Measurements from ENCODE around the gene SLC2A5. TPM values are rescaled to one million over a fixed set of nuclear protein-coding genes. Genes with fewer than 3 reads are reported as not detected.

SLC2A5 gene
- total RNA-seq, 3 donors from 2014 or later = 2.3 to 2.8 (median 2.7) TPM

DNA sequence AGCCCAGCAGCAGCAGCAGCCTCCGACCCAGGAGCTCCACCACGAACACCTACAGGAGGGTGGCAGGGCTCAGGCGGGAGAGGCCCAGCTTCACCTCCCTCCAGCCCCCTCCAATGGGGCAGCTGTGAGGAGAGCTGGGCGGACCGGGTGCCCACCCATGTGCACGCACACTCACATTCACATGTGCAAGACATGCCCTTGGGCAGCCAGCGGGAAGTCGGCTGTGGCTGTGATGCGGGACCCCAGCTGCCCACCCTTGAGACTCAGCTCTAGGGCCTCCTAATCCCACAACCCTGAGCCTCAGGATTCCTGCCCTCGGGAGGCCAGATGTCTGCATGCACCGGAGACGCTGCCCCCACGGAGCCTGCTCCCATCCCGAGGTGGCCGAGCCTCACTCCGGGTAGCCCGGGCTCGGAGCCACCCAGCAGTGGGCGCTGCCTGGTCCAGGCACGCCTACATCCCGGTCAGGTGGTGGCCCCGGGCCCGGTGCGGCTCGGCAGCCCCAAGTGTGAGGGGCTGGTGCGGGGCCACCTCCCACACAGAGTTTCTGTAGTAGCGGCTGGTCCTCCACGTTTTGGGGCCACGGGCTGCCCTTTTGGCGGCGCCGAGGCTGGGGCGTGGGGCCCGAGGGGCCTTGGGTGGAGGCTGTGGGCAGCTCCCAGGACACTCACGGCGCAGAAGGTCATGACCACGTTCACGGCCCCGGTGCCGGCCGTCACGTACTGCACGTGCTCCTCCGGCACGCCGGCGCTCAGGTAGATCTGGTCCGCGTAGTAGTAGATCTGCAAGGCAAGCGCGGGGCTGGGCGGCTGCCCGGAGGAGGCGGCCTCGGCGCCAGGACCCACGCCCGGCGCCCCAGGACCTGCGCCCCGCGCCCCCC lies 30.3 kb downstream of the SLC2A5 start:
- H3K9me3 ChIP-seq = peaks cover 8 to 10% of the 10 kb centered on the region in 2 donors
- no peak overlapping the region for H3K27ac ChIP-seq
- intact Hi-C loops (cut with DNase I; ENCODE audit: low total_unique reads) = no loop called here
- no peaks in the 10 kb centered on the region for H3K4me1 ChIP-seq
- H3K27me3 ChIP-seq = no peaks in the 10 kb centered on the region
- no peaks in the 10 kb centered on the region for H3K36me3 ChIP-seq
- DNase-seq (ENCODE audit: low spot score in 2 of 2) = no peak
- TF ChIP-seq POLR2AphosphoS5 (IDR thresholded peaks at IDR 0.05) = no peak
- TF ChIP-seq, protein P1, sequence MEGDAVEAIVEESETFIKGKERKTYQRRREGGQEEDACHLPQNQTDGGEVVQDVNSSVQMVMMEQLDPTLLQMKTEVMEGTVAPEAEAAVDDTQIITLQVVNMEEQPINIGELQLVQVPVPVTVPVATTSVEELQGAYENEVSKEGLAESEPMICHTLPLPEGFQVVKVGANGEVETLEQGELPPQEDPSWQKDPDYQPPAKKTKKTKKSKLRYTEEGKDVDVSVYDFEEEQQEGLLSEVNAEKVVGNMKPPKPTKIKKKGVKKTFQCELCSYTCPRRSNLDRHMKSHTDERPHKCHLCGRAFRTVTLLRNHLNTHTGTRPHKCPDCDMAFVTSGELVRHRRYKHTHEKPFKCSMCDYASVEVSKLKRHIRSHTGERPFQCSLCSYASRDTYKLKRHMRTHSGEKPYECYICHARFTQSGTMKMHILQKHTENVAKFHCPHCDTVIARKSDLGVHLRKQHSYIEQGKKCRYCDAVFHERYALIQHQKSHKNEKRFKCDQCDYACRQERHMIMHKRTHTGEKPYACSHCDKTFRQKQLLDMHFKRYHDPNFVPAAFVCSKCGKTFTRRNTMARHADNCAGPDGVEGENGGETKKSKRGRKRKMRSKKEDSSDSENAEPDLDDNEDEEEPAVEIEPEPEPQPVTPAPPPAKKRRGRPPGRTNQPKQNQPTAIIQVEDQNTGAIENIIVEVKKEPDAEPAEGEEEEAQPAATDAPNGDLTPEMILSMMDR (IDR thresholded peaks at IDR 0.05) = no peak
- TF ChIP-seq POLR2A (IDR thresholded peaks at IDR 0.05) = no peak
- no peak overlapping the region for H3K4me3 ChIP-seq

DNA sequence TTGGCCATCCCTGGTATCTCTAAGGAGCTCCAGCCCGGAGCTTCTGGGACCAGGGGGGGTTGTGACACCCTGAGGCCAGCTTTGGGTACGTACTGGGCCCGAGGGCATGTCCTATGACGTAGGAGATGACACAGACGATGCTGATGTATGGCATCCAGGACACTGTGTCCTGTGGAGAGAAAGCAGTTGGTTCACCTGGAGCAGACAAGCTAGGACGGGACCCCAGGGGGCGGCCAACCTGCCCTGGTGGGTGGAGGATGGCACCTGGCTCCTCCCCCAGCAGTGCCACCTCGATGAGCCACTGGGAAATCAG lies 31.1 kb downstream of the SLC2A5 start:
- Histone ChIP-seq H3K9me3 (peaks cover 8 to 10% of the 10 kb centered on the region in 2 donors), H3K27me3 (no peaks in the 10 kb centered on the region), H3K4me1 (no peaks in the 10 kb centered on the region), H3K27ac (no peak overlapping the region), H3K4me3 (no peak overlapping the region), H3K36me3 (no peaks in the 10 kb centered on the region)
- TF ChIP-seq, protein P1 (IDR thresholded peaks at IDR 0.05) = no peak
- no peak for TF ChIP-seq POLR2A (IDR thresholded peaks at IDR 0.05)
- DNase-seq (ENCODE audit: low spot score in 2 of 2) = no peak
- intact Hi-C loops (cut with DNase I; ENCODE audit: low total_unique reads) = no loop called here

DNA sequence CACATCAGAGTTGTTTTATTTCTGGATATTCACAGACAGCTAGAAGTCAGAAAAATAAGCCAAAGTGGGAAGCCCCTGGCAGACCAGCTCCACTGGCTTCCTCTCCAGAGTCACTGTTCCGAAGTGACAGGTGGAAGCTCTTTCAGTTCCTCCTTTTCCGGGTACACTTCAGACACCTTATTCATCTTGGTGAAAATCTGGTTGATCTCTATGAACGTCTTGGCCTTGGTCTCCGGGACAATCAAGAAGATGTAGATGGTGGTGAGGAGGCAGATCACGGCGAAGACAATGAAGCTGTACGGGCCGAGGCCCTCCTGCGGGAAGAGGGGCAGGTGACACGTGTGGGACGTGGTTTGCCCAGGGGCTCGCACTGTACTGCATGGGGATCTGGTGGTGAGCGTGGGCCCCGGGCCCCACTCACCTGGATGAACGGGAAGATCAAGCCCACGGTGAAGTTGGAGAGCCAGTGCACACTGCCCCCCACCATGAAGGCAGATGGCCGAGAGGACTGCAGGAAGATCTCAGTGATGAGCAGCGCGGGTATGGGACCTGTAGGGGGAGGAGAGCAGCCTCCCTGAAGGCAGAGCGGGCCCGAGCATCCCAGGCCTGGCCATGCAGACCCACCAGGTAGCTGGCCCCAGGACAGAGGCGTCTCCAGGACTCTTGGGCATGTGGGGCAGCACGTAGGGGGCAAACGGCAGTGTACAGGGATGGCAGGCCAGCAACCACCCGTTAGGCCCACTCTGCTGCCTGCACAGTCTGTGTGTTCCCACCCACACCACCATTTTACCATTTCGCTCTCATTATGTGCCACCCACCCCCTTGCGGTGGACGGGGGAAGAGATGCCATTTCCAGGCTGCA lies 31.7 kb downstream of the SLC2A5 start:
- no peak overlapping the region for H3K27ac ChIP-seq
- peaks cover 8 to 10% of the 10 kb centered on the region in 2 donors for H3K9me3 ChIP-seq
- TF ChIP-seq, protein P1 (IDR thresholded peaks at IDR 0.05) = no peak
- TF ChIP-seq POLR2AphosphoS5 (IDR thresholded peaks at IDR 0.05) (no peak), POLR2A (IDR thresholded peaks at IDR 0.05) (no peak)
- no peaks in the 10 kb centered on the region for H3K4me1 ChIP-seq
- intact Hi-C loops (cut with DNase I; ENCODE audit: low total_unique reads) = no loop called here
- H3K27me3 ChIP-seq = no peaks in the 10 kb centered on the region
- no peak overlapping the region for H3K4me3 ChIP-seq
- H3K36me3 ChIP-seq = no peaks in the 10 kb centered on the region
- no peak for DNase-seq (ENCODE audit: low spot score in 2 of 2)

DNA sequence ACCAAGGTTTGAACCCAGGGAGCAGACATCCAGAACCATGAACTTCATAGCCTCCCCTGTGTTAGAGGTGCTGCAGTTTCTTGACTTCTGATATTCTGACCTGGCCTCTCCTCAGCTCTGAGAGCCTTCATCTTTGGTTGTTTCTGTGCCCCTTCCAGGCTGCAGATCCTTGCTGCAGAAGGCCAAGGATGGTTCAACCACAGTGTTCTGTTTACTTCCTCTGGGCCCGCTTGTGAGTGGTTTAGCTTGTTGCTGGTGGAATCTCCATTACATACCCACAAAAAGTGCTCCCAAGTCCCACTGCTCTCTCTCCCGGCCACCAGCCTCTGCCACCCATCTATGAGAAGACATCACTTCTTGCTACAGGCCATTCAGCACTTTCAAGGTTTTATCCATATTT lies 34.2 kb downstream of the SLC2A5 start:
- Histone ChIP-seq H3K4me1 (no peaks in the 10 kb centered on the region), H3K27ac (no peak overlapping the region), H3K4me3 (no peak overlapping the region), H3K36me3 (no peaks in the 10 kb centered on the region), H3K27me3 (no peaks in the 10 kb centered on the region), H3K9me3 (peaks cover 17 to 21% of the 10 kb centered on the region in 2 donors)
- intact Hi-C loops (cut with DNase I; ENCODE audit: low total_unique reads) = no loop called here
- TF ChIP-seq, protein P1 (IDR thresholded peaks at IDR 0.05) = no peak
- TF ChIP-seq POLR2AphosphoS5 (IDR thresholded peaks at IDR 0.05) (no peak), POLR2A (IDR thresholded peaks at IDR 0.05) (no peak)
- DNase-seq (ENCODE audit: low spot score in 2 of 2) = no peak

DNA sequence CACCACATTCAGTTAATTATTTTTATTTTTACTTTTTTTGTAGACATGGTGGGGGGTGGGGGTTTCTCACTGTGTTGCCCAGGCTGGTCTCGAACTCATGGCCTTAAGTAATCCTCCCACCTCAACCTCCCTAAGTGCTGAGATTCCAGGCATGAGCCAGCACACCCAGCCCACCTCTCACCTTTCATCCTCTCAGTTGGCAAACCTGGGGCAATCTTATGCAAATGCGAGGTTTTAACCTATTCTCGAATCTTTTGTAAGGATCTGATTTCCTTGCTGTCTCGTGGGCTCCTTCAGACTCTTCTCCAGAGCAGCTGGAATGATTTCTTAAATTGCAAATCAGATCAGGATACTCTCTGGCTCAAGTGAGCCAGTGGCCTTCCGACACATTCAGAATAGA lies 36.1 kb downstream of the SLC2A5 start:
- H3K36me3 ChIP-seq = no peaks in the 10 kb centered on the region
- peaks cover 17 to 21% of the 10 kb centered on the region in 2 donors for H3K9me3 ChIP-seq
- DNase-seq (ENCODE audit: low spot score in 2 of 2) = no peak
- H3K27ac ChIP-seq = no peak overlapping the region
- no peaks in the 10 kb centered on the region for H3K4me1 ChIP-seq
- TF ChIP-seq, protein P1 (IDR thresholded peaks at IDR 0.05) = no peak
- TF ChIP-seq POLR2AphosphoS5 (IDR thresholded peaks at IDR 0.05) (no peak), POLR2A (IDR thresholded peaks at IDR 0.05) (no peak)
- H3K4me3 ChIP-seq = no peak overlapping the region
- intact Hi-C loops (cut with DNase I; ENCODE audit: low total_unique reads) = no loop called here
- H3K27me3 ChIP-seq = no peaks in the 10 kb centered on the region
